Activated CD8-positive, alpha-beta T cell treated with anti-CD3 and anti-CD28 coated beads for 36 hours (primary cell): ENCODE results near the gene OR10H1. TPM values are rescaled to one million over a fixed set of nuclear protein-coding genes. Genes with fewer than 3 reads are reported as not detected.
"Not testable (repeated sequence)": the region's sequence is repeated elsewhere in the genome, so short reads cannot be mapped to it uniquely, and the experiment has no call there.

ENCODE experiments used
- ATAC-seq: fragments of 200-7000 bp; cut with Tn5 transposase; one replicate; pipeline ENCODE4 v1.10.0; 2021; ENCODE audit warnings: mild to moderate bottlenecking, moderate library complexity
- CTCF ChIA-PET: fragments of 350-600 bp; sonication (Branson Sonifier 250); formaldehyde crosslinking; loops from one replicate; lab custom pipeline; 2021; ENCODE audit warnings: antibody characterized with exemption; lab: Charles Lee
- POLR2A ChIA-PET: fragments of 350-600 bp; sonication (Branson Sonifier 250); formaldehyde crosslinking; loops from one replicate; lab custom pipeline; 2021; ENCODE audit warnings: antibody characterized with exemption; lab: Charles Lee
- DNase-seq: peaks from one replicate; pipeline ENCODE4 v3.0.0-alpha.2; 2020
- H3K27ac Mint-ChIP-seq: one replicate; pipeline ENCODE4 v1.8.0; 2021; ENCODE audit warnings: mild to moderate bottlenecking, mixed read lengths
- H3K27me3 Mint-ChIP-seq: one replicate; pipeline ENCODE4 v1.8.0; 2021; ENCODE audit warnings: mixed read lengths
- H3K36me3 Mint-ChIP-seq: one replicate; pipeline ENCODE4 v1.8.0; 2021; ENCODE audit warnings: low read depth, mixed read lengths
- H3K4me1 Mint-ChIP-seq: one replicate; pipeline ENCODE4 v1.8.0; 2021; ENCODE audit warnings: low read depth, mixed read lengths
- H3K4me3 Mint-ChIP-seq: one replicate; pipeline ENCODE4 v1.8.0; 2021; ENCODE audit warnings: mild to moderate bottlenecking, moderate library complexity, mixed read lengths
- H3K9me3 Mint-ChIP-seq: one replicate; pipeline ENCODE4 v1.8.0; 2021; ENCODE audit warnings: mixed read lengths
- CTCF ChIP-seq: fragments of 200-600 bp; IDR thresholded peaks from one replicate; pipeline ENCODE4 v1.8.0; 2022; ENCODE audit warnings: antibody characterized with exemption, mild to moderate bottlenecking
- intact Hi-C: fragments of 100-400 bp; cut with micrococcal nuclease; formaldehyde crosslinking; loops from one replicate; pipeline ENCODE4 v1.10.0; 2022
- total RNA-seq, 2 experiments: library from RNA; stranded (reverse); gene quantifications; one replicate each; pipeline ENCODE4 v1.2.3, GENCODE V29; 2021

OR10H1 gene
- total RNA-seq, 2 experiments from 2014 or later: not detected

GRCh38 chr19:15841875-15842569 lies 26.6 kb upstream of the OR10H1 start:
- peaks cover 2% of the 10 kb centered on the region for H3K9me3 Mint-ChIP-seq
- ChIA-PET CTCF (no interaction called here), POLR2A (interaction anchor here (0.5 kb wide), 1 partner anchor 288 kb away, joined by 3 read pairs; no protein-coding TSS in a partner anchor)
- no peak overlapping the region for H3K4me3 Mint-ChIP-seq
- H3K4me1 Mint-ChIP-seq: peaks cover 31% of the 10 kb centered on the region
- TF ChIP-seq CTCF: peak; percentile 31
- peak; percentile 36 for DNase-seq
- no peaks in the 10 kb centered on the region for H3K36me3 Mint-ChIP-seq
- peak; percentile 22 for ATAC-seq
- no peaks in the 10 kb centered on the region for H3K27me3 Mint-ChIP-seq
- H3K27ac Mint-ChIP-seq: no peak overlapping the region
- intact Hi-C loops: no loop called here

GRCh38 chr19:15840833-15841232 lies 25.4 kb upstream of the OR10H1 start:
- Mint-ChIP-seq H3K27ac (no peak overlapping the region), H3K27me3 (no peaks in the 10 kb centered on the region), H3K9me3 (peaks cover 2% of the 10 kb centered on the region), H3K4me1 (peaks cover 30% of the 10 kb centered on the region), H3K36me3 (no peaks in the 10 kb centered on the region), H3K4me3 (no peak overlapping the region)
- no peak for DNase-seq
- CTCF ChIA-PET: no interaction called here
- intact Hi-C loops: no loop called here
- no peak for ATAC-seq
- TF ChIP-seq CTCF: no peak
- POLR2A ChIA-PET: no interaction called here

- intact Hi-C loops, H3K27ac Mint-ChIP-seq, DNase-seq, ATAC-seq, H3K9me3 Mint-ChIP-seq, POLR2A ChIA-PET, H3K27me3 Mint-ChIP-seq, H3K4me3 Mint-ChIP-seq, H3K36me3 Mint-ChIP-seq: not testable (repeated sequence)
- CTCF ChIA-PET: interaction anchor here (1.1 kb wide), 1 partner anchor 202 kb away, joined by 4 read pairs; no protein-coding TSS in a partner anchor
- H3K4me1 Mint-ChIP-seq: peaks cover 26% of the 10 kb centered on the region
These were observed 24.4 kb upstream of the OR10H1 start for GRCh38 chr19:15839888-15840287.

- DNase-seq (no peak), ATAC-seq (no peak)
- Mint-ChIP-seq H3K4me3 (peak overlapping the region; percentile 32), H3K27ac (peak overlapping the region; percentile 76), H3K4me1 (peaks cover 16% of the 10 kb centered on the region), H3K27me3 (no peaks in the 10 kb centered on the region), H3K36me3 (no peaks in the 10 kb centered on the region), H3K9me3 (peaks cover 2% of the 10 kb centered on the region)
- intact Hi-C loops: no loop called here
- CTCF ChIA-PET: no interaction called here
- POLR2A ChIA-PET: no interaction called here
- TF ChIP-seq CTCF: no peak
These were observed 22.9 kb upstream of the OR10H1 start for GRCh38 chr19:15838351-15838750.

GRCh38 chr19:15837221-15837731 lies 21.8 kb upstream of the OR10H1 start:
- ChIA-PET POLR2A (interaction anchor here (1.0 to 1.2 kb wide), 4 partner anchors 34 to 404 kb away, joined by 3 to 4 read pairs (median 4); no protein-coding TSS in a partner anchor), CTCF (no interaction called here)
- TF ChIP-seq CTCF: no peak
- DNase-seq (no peak), ATAC-seq (peak; percentile 7)
- Mint-ChIP-seq H3K36me3 (no peaks in the 10 kb centered on the region), H3K27ac (peak overlapping the region; percentile 97), H3K4me3 (peak overlapping the region; percentile 89), H3K4me1 (peaks cover 12% of the 10 kb centered on the region), H3K27me3 (no peaks in the 10 kb centered on the region), H3K9me3 (peaks cover 2% of the 10 kb centered on the region)
- intact Hi-C loops: no loop called here
